PC-9 (cell line): ENCODE results near the gene MGAT3.

Experiments used
- CTCF ChIP-seq: fragments of 200-600 bp; sonication (generic); conservative IDR thresholded peaks from 2 replicates; pipeline ENCODE4 v1.6.1; 2017; ENCODE audit warnings: mixed run types, antibody characterized with exemption, mild to moderate bottlenecking, moderate library complexity
- EZH2 ChIP-seq: fragments of 200-600 bp; sonication (generic); IDR thresholded peaks from 2 replicates; pipeline ENCODE4 v1.8.0; 2017; ENCODE audit warnings: antibody characterized with exemption, low read depth

GRCh38 chr22:39452740-39453040 lies 4.1 kb upstream of the MGAT3 start:
- TF ChIP-seq CTCF, result no peak
- TF ChIP-seq EZH2, result no peak
